ENCODE results near the gene CIB2.

DNA sequence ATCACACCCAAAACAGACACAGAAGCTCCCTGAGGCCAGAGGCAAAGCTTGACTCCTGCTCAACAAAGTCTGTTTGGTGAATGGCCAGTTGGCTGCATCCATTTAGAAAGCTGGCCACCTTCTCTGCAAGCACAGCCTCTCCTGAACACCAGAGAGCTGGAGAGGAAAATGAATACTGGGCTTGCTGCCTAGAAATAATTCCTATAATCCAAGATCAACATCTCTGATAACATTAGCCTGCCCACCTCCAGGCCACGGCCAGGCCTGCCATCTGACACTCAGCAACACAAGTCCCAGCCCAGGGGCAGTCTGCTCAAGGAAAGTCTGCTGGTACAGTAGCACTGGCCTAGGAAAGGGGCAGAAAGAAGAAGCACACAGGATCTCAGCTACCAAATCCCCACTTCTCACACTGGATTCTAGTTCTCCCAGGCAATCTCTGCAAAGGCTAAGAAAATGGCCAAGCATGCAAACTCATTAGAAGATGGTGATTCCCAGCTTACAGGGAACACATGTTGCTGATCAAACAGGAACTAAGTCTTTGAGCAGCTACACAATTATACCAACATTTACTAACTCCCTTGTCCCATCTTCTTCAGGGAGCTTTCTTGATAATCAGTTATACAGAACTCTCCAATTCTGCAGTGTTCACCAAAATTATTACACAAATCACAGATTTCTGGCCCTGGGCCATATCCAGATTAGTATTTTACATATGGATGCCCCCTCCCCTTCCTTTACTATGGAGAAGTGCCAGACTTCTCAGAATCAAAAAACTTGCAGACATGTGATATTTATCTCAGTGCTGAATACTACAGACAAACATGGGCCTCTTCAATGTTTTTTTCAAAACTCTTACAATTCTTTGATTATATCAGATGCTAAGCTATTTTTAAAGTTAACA, 63.7 kb downstream of the CIB2 start:
- TF ChIP-seq POLR2A (IDR thresholded peaks at IDR 0.05; ENCODE audit: low read depth) = no peak
- TF ChIP-seq, protein P1, sequence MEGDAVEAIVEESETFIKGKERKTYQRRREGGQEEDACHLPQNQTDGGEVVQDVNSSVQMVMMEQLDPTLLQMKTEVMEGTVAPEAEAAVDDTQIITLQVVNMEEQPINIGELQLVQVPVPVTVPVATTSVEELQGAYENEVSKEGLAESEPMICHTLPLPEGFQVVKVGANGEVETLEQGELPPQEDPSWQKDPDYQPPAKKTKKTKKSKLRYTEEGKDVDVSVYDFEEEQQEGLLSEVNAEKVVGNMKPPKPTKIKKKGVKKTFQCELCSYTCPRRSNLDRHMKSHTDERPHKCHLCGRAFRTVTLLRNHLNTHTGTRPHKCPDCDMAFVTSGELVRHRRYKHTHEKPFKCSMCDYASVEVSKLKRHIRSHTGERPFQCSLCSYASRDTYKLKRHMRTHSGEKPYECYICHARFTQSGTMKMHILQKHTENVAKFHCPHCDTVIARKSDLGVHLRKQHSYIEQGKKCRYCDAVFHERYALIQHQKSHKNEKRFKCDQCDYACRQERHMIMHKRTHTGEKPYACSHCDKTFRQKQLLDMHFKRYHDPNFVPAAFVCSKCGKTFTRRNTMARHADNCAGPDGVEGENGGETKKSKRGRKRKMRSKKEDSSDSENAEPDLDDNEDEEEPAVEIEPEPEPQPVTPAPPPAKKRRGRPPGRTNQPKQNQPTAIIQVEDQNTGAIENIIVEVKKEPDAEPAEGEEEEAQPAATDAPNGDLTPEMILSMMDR (IDR thresholded peaks at IDR 0.05) = no peak

Measured in esophagus muscularis mucosa (tissue), 3 donors.